Panc1 (cell line): Measurements from ENCODE around the gene RAB26.

Experiments used
- CTCF ChIP-seq: fragments of 450-650 bp; IDR thresholded peaks from 2 replicates; pipeline ENCODE4 v1.5.1; 2017; ENCODE audit warnings: mild to moderate bottlenecking
- POLR2AphosphoS5 ChIP-seq: IDR thresholded peaks from 2 replicates; pipeline ENCODE4 v1.6.1; 2012; ENCODE audit warnings: mild to moderate bottlenecking, low read depth, low read length, moderate library complexity
- REST ChIP-seq, 2 experiments: IDR thresholded peaks; 2 replicates each; pipeline ENCODE4 v1.6.1; 2011 to 2012; ENCODE audit warnings: low read depth in 2 of 2, control low read depth in 1 of 2, low read length in 1 of 2, mild to moderate bottlenecking in 1 of 2, moderate library complexity in 1 of 2; ENCODE audit not compliant: insufficient read depth in 1 of 2
- SIN3A ChIP-seq: IDR thresholded peaks from 2 replicates; pipeline ENCODE4 v1.6.1; 2012; ENCODE audit warnings: low read depth, mild to moderate bottlenecking, low read length, moderate library complexity, borderline replicate concordance; ENCODE audit not compliant: insufficient read depth
- TCF7L2 ChIP-seq: IDR thresholded peaks from 2 replicates; pipeline ENCODE4 v1.6.1; 2011; ENCODE audit warnings: mild to moderate bottlenecking, low read depth, low read length, inconsistent platforms

- TF ChIP-seq CTCF (no peak), POLR2AphosphoS5 (no peak), SIN3A (no peak), REST (IDR thresholded peaks at IDR 0.05; ENCODE audit: insufficient read depth in 1 of 2, low read depth in 2 of 2, low read length in 1 of 2) (no peak), TCF7L2 (no peak)
Measured at GRCh38 chr16:2186064-2186463, 37.6 kb downstream of the RAB26 start.
